ENCODE measurements around the gene BCAS4.

- TF ChIP-seq CTCF (IDR thresholded peaks at IDR 0.05; ENCODE audit: low read length) (no peak), EZH2 (IDR thresholded peaks at IDR 0.05; ENCODE audit: borderline replicate concordance, low read length) (no peak)
These were observed 129.5 kb downstream of the BCAS4 start for GRCh38 chr20:50924261-50924920.
